ENCODE data around the gene UBXN10.

DNA sequence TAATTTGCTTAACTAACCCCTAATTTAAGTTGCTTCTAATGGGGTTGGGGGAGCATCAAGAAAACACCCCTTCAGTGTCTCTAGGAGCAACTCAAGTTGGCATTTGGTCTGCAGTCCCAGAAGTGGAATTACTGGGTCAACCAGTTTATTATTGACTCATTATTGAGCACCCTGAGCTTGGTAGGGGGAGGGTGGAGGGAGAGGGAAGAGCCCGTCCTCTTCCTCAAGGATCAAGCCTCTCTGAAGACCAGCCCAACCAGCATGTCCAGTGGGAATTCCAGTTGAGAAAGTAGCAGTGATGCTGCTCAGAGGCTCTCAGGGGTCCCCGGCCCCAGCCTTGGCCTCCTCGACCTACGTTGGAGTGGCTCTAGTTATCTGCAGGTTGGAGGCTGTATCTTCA is 48.8 kb upstream of the UBXN10 start:
- no peak for TF ChIP-seq POLR2A (IDR thresholded peaks at IDR 0.05)
- TF ChIP-seq, protein P1, sequence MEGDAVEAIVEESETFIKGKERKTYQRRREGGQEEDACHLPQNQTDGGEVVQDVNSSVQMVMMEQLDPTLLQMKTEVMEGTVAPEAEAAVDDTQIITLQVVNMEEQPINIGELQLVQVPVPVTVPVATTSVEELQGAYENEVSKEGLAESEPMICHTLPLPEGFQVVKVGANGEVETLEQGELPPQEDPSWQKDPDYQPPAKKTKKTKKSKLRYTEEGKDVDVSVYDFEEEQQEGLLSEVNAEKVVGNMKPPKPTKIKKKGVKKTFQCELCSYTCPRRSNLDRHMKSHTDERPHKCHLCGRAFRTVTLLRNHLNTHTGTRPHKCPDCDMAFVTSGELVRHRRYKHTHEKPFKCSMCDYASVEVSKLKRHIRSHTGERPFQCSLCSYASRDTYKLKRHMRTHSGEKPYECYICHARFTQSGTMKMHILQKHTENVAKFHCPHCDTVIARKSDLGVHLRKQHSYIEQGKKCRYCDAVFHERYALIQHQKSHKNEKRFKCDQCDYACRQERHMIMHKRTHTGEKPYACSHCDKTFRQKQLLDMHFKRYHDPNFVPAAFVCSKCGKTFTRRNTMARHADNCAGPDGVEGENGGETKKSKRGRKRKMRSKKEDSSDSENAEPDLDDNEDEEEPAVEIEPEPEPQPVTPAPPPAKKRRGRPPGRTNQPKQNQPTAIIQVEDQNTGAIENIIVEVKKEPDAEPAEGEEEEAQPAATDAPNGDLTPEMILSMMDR (IDR thresholded peaks at IDR 0.05) = no peak
